Measurements from ENCODE around the gene FDPS. TPM values are rescaled to one million over a fixed set of nuclear protein-coding genes. Genes with fewer than 3 reads are reported as not detected.

FDPS gene
- total RNA-seq, 1 experiment from 2014 or later, result 449 TPM

- intact Hi-C loops (cut with micrococcal nuclease; ENCODE audit: unreplicated experiment), result loop anchor here (1.0 to 10.0 kb wide), 5 partner anchors 70 to 275 kb away; partner anchors contain the start of genes ASH1L, KRTCAP2, MTX1 and THBS3
- ChIA-PET CTCF (interaction anchor here (0.6 to 1.3 kb wide), 2 partner anchors 21 to 69 kb away, joined by 4 to 11 read pairs; no protein-coding TSS in a partner anchor), POLR2A (ENCODE audit: low non-redundant PET) (no interaction called here)
- TF ChIP-seq CTCF (conservative IDR thresholded peaks at IDR 0.05; ENCODE audit: low read depth, low read length) (no peak), EZH2 (IDR thresholded peaks at IDR 0.05; ENCODE audit: borderline replicate concordance, low read depth, low read length, poor library complexity, severe bottlenecking) (no peak)
- H3K36me3 ChIP-seq (ENCODE audit: insufficient read depth, low read length, poor library complexity, severe bottlenecking), result peaks cover 43% of the 10 kb centered on the region
- no peaks in the 10 kb centered on the region for H3K27me3 ChIP-seq (replicated peaks; ENCODE audit: insufficient read depth, low read depth, low read length, poor library complexity)
- no peaks in the 10 kb centered on the region for H3K9me3 ChIP-seq (ENCODE audit: low read depth, low read length, poor library complexity, severe bottlenecking)
- TSS peak; percentile 15 for BruUV-seq (replicated peaks)
- peaks cover 23% of the 10 kb centered on the region for H3K4me1 ChIP-seq (ENCODE audit: insufficient read depth, low read length, poor library complexity, severe bottlenecking)
- DNase-seq (ENCODE audit: low spot score), result no peak
- peak overlapping the region; percentile 54 for H3K4me3 ChIP-seq (ENCODE audit: low read depth, low read length, poor library complexity, severe bottlenecking)
- H3K27ac ChIP-seq (ENCODE audit: low read depth, low read length, poor library complexity, severe bottlenecking), result peak overlapping the region; percentile 53
These were observed 11.6 kb downstream of the FDPS start for GRCh38 chr1:155320252-155320651.

- H3K27ac ChIP-seq (ENCODE audit: low read depth, low read length, poor library complexity, severe bottlenecking), result peak within 1 kb of the TSS; percentile 53
These were observed 12.3 kb downstream of the FDPS start, which contains the start of gene RUSC1 for GRCh38 chr1:155320661-155321617. TSS of gene RUSC1 (plus strand) at chr1:155320894. CDS start at chr1:155321774, 880 bp downstream.

More at GRCh38 chr1:155320661-155321617, 12.3 kb downstream of the FDPS start, which contains the start of gene RUSC1:
- Histone ChIP-seq H3K27me3 (replicated peaks; ENCODE audit: insufficient read depth, low read depth, low read length, poor library complexity) (no peaks in the 10 kb centered on the region), H3K4me3 (ENCODE audit: low read depth, low read length, poor library complexity, severe bottlenecking) (peak within 1 kb of the TSS; percentile 54), H3K9me3 (ENCODE audit: low read depth, low read length, poor library complexity, severe bottlenecking) (no peaks in the 10 kb centered on the region), H3K36me3 (ENCODE audit: insufficient read depth, low read length, poor library complexity, severe bottlenecking) (peaks cover 42% of the 10 kb centered on the region), H3K4me1 (ENCODE audit: insufficient read depth, low read length, poor library complexity, severe bottlenecking) (peaks cover 27% of the 10 kb centered on the region)
- no peak for TF ChIP-seq EZH2 (IDR thresholded peaks at IDR 0.05; ENCODE audit: borderline replicate concordance, low read depth, low read length, poor library complexity, severe bottlenecking)
- TF ChIP-seq CTCF (conservative IDR thresholded peaks at IDR 0.05; ENCODE audit: low read depth, low read length), result no peak
- intact Hi-C loops (cut with micrococcal nuclease; ENCODE audit: unreplicated experiment), result loop anchor here (1.0 to 10.0 kb wide), 5 partner anchors 71 to 274 kb away; partner anchors contain the start of genes ASH1L, KRTCAP2, MTX1 and THBS3
- DNase-seq (ENCODE audit: low spot score), result peak; percentile 84
- CTCF ChIA-PET, result interaction anchor here (1.3 kb wide), 1 partner anchor 70 kb away, joined by 4 read pairs; no protein-coding TSS in a partner anchor
- POLR2A ChIA-PET (ENCODE audit: low non-redundant PET), result no interaction called here
- no TSS peak for BruUV-seq (replicated peaks)
